Measurements from ENCODE around the gene TNFSF12. TPM values are rescaled to one million over a fixed set of nuclear protein-coding genes. Genes with fewer than 3 reads are reported as not detected.

The TNFSF12 gene
- total RNA-seq, 1 donor, result 11.7 TPM

DNA sequence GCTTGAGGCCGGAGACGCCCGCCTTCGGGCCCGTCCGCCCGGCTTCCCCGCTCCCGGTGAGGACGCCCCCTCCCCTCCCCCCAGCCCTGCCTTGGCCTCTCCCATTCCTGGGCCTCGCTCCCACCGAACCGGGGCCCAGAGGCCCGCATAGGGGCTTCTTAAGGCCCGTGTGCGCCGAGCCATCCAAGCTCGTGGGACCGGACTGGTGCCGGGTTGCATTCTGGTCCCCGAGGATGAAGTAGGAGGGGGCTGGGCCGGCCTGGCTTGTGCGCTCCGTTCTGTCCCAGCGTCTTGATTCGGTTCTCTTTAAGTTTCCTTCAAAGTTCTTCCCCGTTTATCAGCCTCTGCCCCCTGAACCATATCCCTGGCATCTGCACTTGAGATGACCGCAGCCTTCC, 13.3 kb downstream of the TNFSF12 start:
- DNase-seq (ENCODE audit: low read depth), result no peak
- peak overlapping the region; percentile 84 for H3K4me3 ChIP-seq (ENCODE audit: low read depth, low read length)
- no peak for TF ChIP-seq CTCF (IDR thresholded peaks at IDR 0.05; ENCODE audit: insufficient read depth, low read depth, low read length)

DNA sequence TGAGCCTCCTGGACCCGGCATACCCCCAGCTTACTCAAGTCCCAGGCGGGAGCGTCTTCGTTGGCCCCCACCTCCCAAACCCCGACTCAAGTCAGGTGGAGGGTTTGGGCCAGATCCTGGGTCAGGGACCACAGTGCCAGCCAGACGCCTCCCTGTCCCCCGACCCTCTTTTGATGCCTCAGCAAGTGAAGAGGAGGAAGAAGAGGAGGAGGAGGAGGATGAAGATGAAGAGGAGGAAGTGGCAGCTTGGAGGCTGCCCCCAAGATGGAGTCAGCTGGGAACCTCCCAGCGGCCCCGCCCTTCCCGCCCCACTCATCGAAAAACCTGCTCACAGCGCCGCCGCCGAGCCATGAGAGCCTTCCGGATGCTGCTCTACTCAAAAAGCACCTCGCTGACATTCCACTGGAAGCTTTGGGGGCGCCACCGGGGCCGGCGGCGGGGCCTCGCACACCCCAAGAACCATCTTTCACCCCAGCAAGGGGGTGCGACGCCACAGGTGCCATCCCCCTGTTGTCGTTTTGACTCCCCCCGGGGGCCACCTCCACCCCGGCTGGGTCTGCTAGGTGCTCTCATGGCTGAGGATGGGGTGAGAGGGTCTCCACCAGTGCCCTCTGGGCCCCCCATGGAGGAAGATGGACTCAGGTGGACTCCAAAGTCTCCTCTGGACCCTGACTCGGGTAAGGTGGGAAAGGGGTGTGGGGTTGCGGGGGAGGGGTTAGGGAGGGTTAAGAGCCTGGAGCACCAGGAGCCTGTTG, 14.4 kb downstream of the TNFSF12 start:
- peak overlapping the region; percentile 84 for H3K4me3 ChIP-seq (ENCODE audit: low read depth, low read length)
- TF ChIP-seq CTCF (IDR thresholded peaks at IDR 0.05; ENCODE audit: insufficient read depth, low read depth, low read length), result no peak
- DNase-seq (ENCODE audit: low read depth), result no peak

GRCh38 chr17:7569571-7569970, 20.7 kb downstream of the TNFSF12 start:
- TF ChIP-seq CTCF (IDR thresholded peaks at IDR 0.05; ENCODE audit: insufficient read depth, low read depth, low read length), result no peak
- no peak overlapping the region for H3K4me3 ChIP-seq (ENCODE audit: low read depth, low read length)
- no peak for DNase-seq (ENCODE audit: low read depth)

DNA sequence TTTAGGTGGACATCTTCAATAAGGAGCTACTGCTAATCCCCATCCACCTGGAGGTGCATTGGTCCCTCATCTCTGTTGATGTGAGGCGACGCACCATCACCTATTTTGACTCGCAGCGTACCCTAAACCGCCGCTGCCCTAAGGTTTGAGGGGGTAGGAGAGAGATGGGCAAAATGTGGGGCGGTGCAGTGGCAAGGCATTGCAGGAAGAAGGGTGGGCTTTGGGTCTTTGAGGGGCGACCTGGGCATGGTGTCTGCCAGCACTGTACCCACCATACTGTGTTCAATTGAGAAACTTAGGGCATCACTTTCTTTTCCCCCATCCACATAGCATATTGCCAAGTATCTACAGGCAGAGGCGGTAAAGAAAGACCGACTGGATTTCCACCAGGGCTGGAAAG, 21.5 kb downstream of the TNFSF12 start:
- no peak for DNase-seq (ENCODE audit: low read depth)
- no peak for TF ChIP-seq CTCF (IDR thresholded peaks at IDR 0.05; ENCODE audit: insufficient read depth, low read depth, low read length)
- no peak overlapping the region for H3K4me3 ChIP-seq (ENCODE audit: low read depth, low read length)

DNA sequence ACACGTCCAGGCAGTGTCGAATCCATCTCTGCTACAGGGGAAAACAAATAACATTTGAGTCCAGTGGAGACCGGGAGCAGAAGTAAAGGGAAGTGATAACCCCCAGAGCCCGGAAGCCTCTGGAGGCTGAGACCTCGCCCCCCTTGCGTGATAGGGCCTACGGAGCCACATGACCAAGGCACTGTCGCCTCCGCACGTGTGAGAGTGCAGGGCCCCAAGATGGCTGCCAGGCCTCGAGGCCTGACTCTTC, 23.4 kb downstream of the TNFSF12 start:
- TF ChIP-seq CTCF (IDR thresholded peaks at IDR 0.05; ENCODE audit: insufficient read depth, low read depth, low read length), result no peak
- peak overlapping the region; percentile 66 for H3K4me3 ChIP-seq (ENCODE audit: low read depth, low read length)
- no peak for DNase-seq (ENCODE audit: low read depth)

- no peak for TF ChIP-seq CTCF (IDR thresholded peaks at IDR 0.05; ENCODE audit: insufficient read depth, low read depth, low read length)
- peak overlapping the region; percentile 95 for H3K4me3 ChIP-seq (ENCODE audit: low read depth, low read length)
- peak; percentile 100 for DNase-seq (ENCODE audit: low read depth)
Observed at GRCh38 chr17:7572588-7573323, 23.9 kb downstream of the TNFSF12 start.

All from fibroblast of villous mesenchyme (primary cell).